PC-9 (cell line): ENCODE results near the gene AGRN. TPM values are rescaled to one million over a fixed set of nuclear protein-coding genes. Genes with fewer than 3 reads are reported as not detected.

Experiments used
- BruUV-seq: library from RNA; stranded (reverse); fragments of 400-500 nt; replicated peaks from 2 replicates; lab custom pipeline; 2021; lab: Mats Ljungman, UMichigan
- CTCF ChIA-PET: fragments of 300-600 bp; sonication (Branson Sonifier 250); formaldehyde crosslinking; loops from one replicate; lab custom pipeline; 2022; ENCODE audit warnings: antibody characterized with exemption; lab: Charles Lee
- POLR2A ChIA-PET: fragments of 300-600 bp; sonication (Branson Sonifier 250); formaldehyde crosslinking; loops from one replicate; lab custom pipeline; 2022; ENCODE audit warnings: antibody characterized with exemption; ENCODE audit not compliant: unreplicated experiment; lab: Charles Lee
- DNase-seq, 2 experiments: peaks; one replicate each; pipeline versions ENCODE4 v3.0.0 to v3.0.0-alpha.2; 2015 to 2022; ENCODE audit warnings: mixed read lengths in 1 of 2
- H2AFZ ChIP-seq: fragments of 200-600 bp; sonication (generic); 2 replicates; pipeline ENCODE4 v1.8.1; 2017; ENCODE audit warnings: antibody characterized with exemption
- H3F3A ChIP-seq: fragments of 200-600 bp; sonication (generic); 2 replicates; pipeline ENCODE4 v1.8.1; 2017; ENCODE audit warnings: antibody characterized with exemption, mild to moderate bottlenecking, low read depth; ENCODE audit not compliant: insufficient read depth
- H3K27ac ChIP-seq: fragments of 200-600 bp; sonication (generic); 2 replicates; pipeline ENCODE4 v1.6.1; 2016; ENCODE audit warnings: mixed run types
- H3K27me3 ChIP-seq: fragments of 200-600 bp; sonication (generic); 2 replicates; pipeline ENCODE4 v1.6.1; 2016; ENCODE audit warnings: low read depth, mixed run types; ENCODE audit not compliant: insufficient read depth
- H3K36me3 ChIP-seq: fragments of 200-600 bp; sonication (generic); 2 replicates; pipeline ENCODE4 v1.6.1; 2016; ENCODE audit warnings: low read depth, mixed run types
- H3K4me1 ChIP-seq: fragments of 200-600 bp; sonication (generic); replicated peaks from 2 replicates; pipeline ENCODE4 v1.6.1; 2016; ENCODE audit warnings: mixed run types; ENCODE audit not compliant: insufficient read depth
- H3K4me2 ChIP-seq: fragments of 200-600 bp; sonication (generic); 2 replicates; pipeline ENCODE4 v1.6.1; 2017; ENCODE audit warnings: mixed run types
- H3K4me3 ChIP-seq: fragments of 200-600 bp; sonication (generic); 2 replicates; pipeline ENCODE4 v1.6.1; 2016; ENCODE audit warnings: mixed run types
- H3K79me2 ChIP-seq: fragments of 200-600 bp; sonication (generic); 2 replicates; pipeline ENCODE4 v1.6.1; 2017; ENCODE audit warnings: low read depth, mixed run types
- H3K9me2 ChIP-seq: fragments of 200-600 bp; sonication (generic); 2 replicates; pipeline ENCODE4 v1.8.1; 2017; ENCODE audit warnings: mild to moderate bottlenecking; ENCODE audit not compliant: insufficient read depth
- H3K9me3 ChIP-seq: fragments of 200-600 bp; sonication (generic); 2 replicates; pipeline ENCODE4 v1.8.1; 2016; ENCODE audit warnings: low read depth; ENCODE audit not compliant: insufficient read depth
- H4K20me1 ChIP-seq: fragments of 200-600 bp; sonication (generic); 2 replicates; pipeline ENCODE4 v1.8.1; 2017; ENCODE audit not compliant: insufficient read depth
- CTCF ChIP-seq: fragments of 200-600 bp; sonication (generic); conservative IDR thresholded peaks from 2 replicates; pipeline ENCODE4 v1.6.1; 2017; ENCODE audit warnings: mixed run types, antibody characterized with exemption, mild to moderate bottlenecking, moderate library complexity
- EZH2 ChIP-seq: fragments of 200-600 bp; sonication (generic); IDR thresholded peaks from 2 replicates; pipeline ENCODE4 v1.8.0; 2017; ENCODE audit warnings: antibody characterized with exemption, low read depth
- intact Hi-C: fragments of 100-400 bp; cut with micrococcal nuclease; formaldehyde crosslinking; loops from one replicate; pipeline ENCODE4 v1.10.0; 2022; ENCODE audit not compliant: unreplicated experiment
- total RNA-seq: library from RNA; stranded (reverse); gene quantifications from 2 replicates; pipeline ENCODE4 v1.2.3, GENCODE V29; 2021

AGRN gene
- total RNA-seq, 1 experiment from 2014 or later = 278 TPM

- H3K4me2 ChIP-seq = peak overlapping the region; percentile 92
- TSS peak; percentile 41 for BruUV-seq
- H3K9me3 ChIP-seq = no peaks in the 10 kb centered on the region
- peaks cover 55% of the 10 kb centered on the region for H3K4me1 ChIP-seq
- ChIA-PET POLR2A (interaction anchor here (1.0 kb wide), 2 partner anchors 73 to 164 kb away, joined by 4 to 5 read pairs; no protein-coding TSS in a partner anchor), CTCF (interaction anchor here (0.6 kb wide), 2 partner anchors 84 to 192 kb away, joined by 3 to 14 read pairs; no protein-coding TSS in a partner anchor)
- H3K9me2 ChIP-seq = no peaks in the 10 kb centered on the region
- no peak for TF ChIP-seq CTCF
- no peak for TF ChIP-seq EZH2
- peak; percentile 52 for DNase-seq
- H3K27ac ChIP-seq = peak overlapping the region; percentile 97
- peaks cover 29% of the 10 kb centered on the region for H3K79me2 ChIP-seq
- H3F3A ChIP-seq = peaks cover 48% of the 10 kb centered on the region
- no peaks in the 10 kb centered on the region for H4K20me1 ChIP-seq
- no peak overlapping the region for H2AFZ ChIP-seq
- H3K27me3 ChIP-seq = no peaks in the 10 kb centered on the region
- intact Hi-C loops = loop anchor here (5.0 kb wide), 2 partner anchors 51 to 71 kb away; partner anchors contain the start of genes AGRN and HES4
- peak overlapping the region; percentile 59 for H3K4me3 ChIP-seq
- H3K36me3 ChIP-seq = no peaks in the 10 kb centered on the region
Observed at GRCh38 chr1:1072849-1073742, 53.2 kb downstream of the AGRN start.

- peaks cover 29% of the 10 kb centered on the region for H3K79me2 ChIP-seq
- POLR2A ChIA-PET = interaction anchor here (0.5 to 1.0 kb wide), 6 partner anchors 35 to 163 kb away, joined by 3 to 7 read pairs (median 4); no protein-coding TSS in a partner anchor
- TF ChIP-seq EZH2 (no peak), CTCF (no peak)
- H3K9me3 ChIP-seq = no peaks in the 10 kb centered on the region
- no TSS peak for BruUV-seq
- no peaks in the 10 kb centered on the region for H3K27me3 ChIP-seq
- peak within 1 kb of the TSS; percentile 97 for H3K27ac ChIP-seq
- no peaks in the 10 kb centered on the region for H3K9me2 ChIP-seq
- peak; percentile 98 to 99 for DNase-seq
- peaks cover 44% of the 10 kb centered on the region for H3F3A ChIP-seq
- H3K36me3 ChIP-seq = no peaks in the 10 kb centered on the region
- CTCF ChIA-PET = interaction anchor here (0.5 to 1.3 kb wide), 4 partner anchors 10 to 429 kb away, joined by 3 to 6 read pairs (median 4); partner anchors contain the start of gene AGRN
- no peaks in the 10 kb centered on the region for H4K20me1 ChIP-seq
- H2AFZ ChIP-seq = no peak within 1 kb of the TSS
- H3K4me1 ChIP-seq = peaks cover 55% of the 10 kb centered on the region
- H3K4me3 ChIP-seq = peak within 1 kb of the TSS; percentile 59
- intact Hi-C loops = loop anchor here (2.0 to 5.0 kb wide), 3 partner anchors 43 to 72 kb away; partner anchors contain the start of genes AGRN, C1orf159 and HES4
- peak within 1 kb of the TSS; percentile 92 for H3K4me2 ChIP-seq
Observed at GRCh38 chr1:1073743-1074587, 54.0 kb downstream of the AGRN start, which contains the start of gene RNF223. TSS of gene RNF223 (minus strand) at chr1:1074306. CDS start at chr1:1072566, 1,740 bp downstream.
